Vagina (tissue), 2 donors: ENCODE measurements around the gene INSL4. TPM values are rescaled to one million over a fixed set of nuclear protein-coding genes. Genes with fewer than 3 reads are reported as not detected.

Experiments
- DNase-seq, 2 donors: peaks; one replicate each; pipeline ENCODE4 v3.0.0-alpha.2; 2017; ENCODE audit errors: extremely low spot score in 2 of 2
- H3K27ac ChIP-seq: fragments of 200-600 bp; sonication (generic); one replicate; pipeline ENCODE4 v1.5.1; 2019
- H3K27me3 ChIP-seq: fragments of 200-600 bp; sonication (generic); one replicate; pipeline ENCODE4 v1.5.1; 2019
- H3K36me3 ChIP-seq, 2 donors: fragments of 200-600 bp; sonication (generic); one replicate each; pipeline ENCODE4 v1.5.1; 2017 to 2019
- H3K4me1 ChIP-seq: fragments of 200-600 bp; sonication (generic); one replicate; pipeline ENCODE4 v1.5.1; 2019
- H3K4me3 ChIP-seq, 2 donors: fragments of 200-600 bp; sonication (generic); 1 replicate in 1 of 2; 2 replicates in 1 of 2; pipeline ENCODE4 v1.5.1; 2016 to 2019
- H3K9me3 ChIP-seq: fragments of 200-600 bp; sonication (generic); one replicate; pipeline ENCODE4 v1.5.1; 2019
- POLR2A ChIP-seq, 2 donors: fragments of 450-650 bp; IDR thresholded peaks; one replicate each; pipeline ENCODE4 v1.6.1; 2017; ENCODE audit warnings: antibody characterized with exemption in 2 of 2, mild to moderate bottlenecking in 2 of 2, moderate library complexity in 2 of 2
- POLR2AphosphoS5 ChIP-seq, 2 donors: sonication (generic); formaldehyde crosslinking; IDR thresholded peaks; one replicate each; pipeline ENCODE4 v1.9.0; 2017; ENCODE audit warnings: antibody characterized with exemption in 2 of 2, mild to moderate bottlenecking in 2 of 2, low read depth in 1 of 2; ENCODE audit not compliant: insufficient read depth in 1 of 2
- intact Hi-C: fragments of 100-400 bp; cut with DNase I; formaldehyde crosslinking; loops from one replicate; pipeline ENCODE4 v1.15.1; 2023
- small RNA-seq: library from RNA; depleted of rRNA; stranded (forward); fragments of <200 nt; gene quantifications from one replicate; pipeline ENCODE3, GENCODE V24; 2016
- total RNA-seq: library from RNA; depleted of rRNA; stranded (reverse); fragments of >200 nt; gene quantifications from one replicate; pipeline ENCODE4 v1.2.3, GENCODE V29; 2016
- TF ChIP-seq, protein P1 (sequence below), 3 experiments: fragments of 450-650 bp in 2 of 3; fragments of 200-600 bp in 1 of 3; sonication (generic) in 1 of 3; IDR thresholded peaks; one replicate each; pipeline ENCODE4 v1.5.1; 2017 to 2019; ENCODE audit warnings: antibody characterized with exemption in 3 of 3, mild to moderate bottlenecking in 2 of 3, moderate library complexity in 2 of 3

Gene INSL4
- total RNA-seq, 1 donor from 2014 or later, result not detected

DNA sequence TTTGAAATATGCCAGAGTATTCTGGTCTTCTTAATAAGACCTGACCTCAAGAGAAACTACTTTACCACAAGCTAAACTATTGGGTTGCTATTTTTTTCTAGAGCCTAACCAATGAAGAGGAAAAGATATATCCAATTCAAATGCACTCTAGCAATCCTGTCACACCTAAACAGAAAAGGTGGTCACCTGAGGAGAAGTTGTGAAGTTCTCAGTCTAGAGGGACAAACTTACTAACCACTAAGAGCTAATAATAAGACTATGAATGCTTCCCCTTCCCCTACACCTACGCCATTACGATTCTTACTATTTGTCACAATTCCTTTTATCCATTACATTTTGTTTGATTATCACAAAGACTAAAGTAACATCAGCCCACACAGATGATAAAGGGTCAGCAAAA, 43.6 kb downstream of the INSL4 start:
- Histone ChIP-seq H3K4me3 (no peak overlapping the region), H3K27ac (no peak overlapping the region), H3K9me3 (no peaks in the 10 kb centered on the region), H3K36me3 (no peaks in the 10 kb centered on the region), H3K4me1 (no peaks in the 10 kb centered on the region), H3K27me3 (no peaks in the 10 kb centered on the region)
- no peak for DNase-seq
- intact Hi-C loops, result no loop called here
- TF ChIP-seq POLR2A (IDR thresholded peaks at IDR 0.05) (no peak), POLR2AphosphoS5 (IDR thresholded peaks at IDR 0.05; ENCODE audit: insufficient read depth in 1 of 2, low read depth in 1 of 2) (no peak)
- TF ChIP-seq, protein P1, sequence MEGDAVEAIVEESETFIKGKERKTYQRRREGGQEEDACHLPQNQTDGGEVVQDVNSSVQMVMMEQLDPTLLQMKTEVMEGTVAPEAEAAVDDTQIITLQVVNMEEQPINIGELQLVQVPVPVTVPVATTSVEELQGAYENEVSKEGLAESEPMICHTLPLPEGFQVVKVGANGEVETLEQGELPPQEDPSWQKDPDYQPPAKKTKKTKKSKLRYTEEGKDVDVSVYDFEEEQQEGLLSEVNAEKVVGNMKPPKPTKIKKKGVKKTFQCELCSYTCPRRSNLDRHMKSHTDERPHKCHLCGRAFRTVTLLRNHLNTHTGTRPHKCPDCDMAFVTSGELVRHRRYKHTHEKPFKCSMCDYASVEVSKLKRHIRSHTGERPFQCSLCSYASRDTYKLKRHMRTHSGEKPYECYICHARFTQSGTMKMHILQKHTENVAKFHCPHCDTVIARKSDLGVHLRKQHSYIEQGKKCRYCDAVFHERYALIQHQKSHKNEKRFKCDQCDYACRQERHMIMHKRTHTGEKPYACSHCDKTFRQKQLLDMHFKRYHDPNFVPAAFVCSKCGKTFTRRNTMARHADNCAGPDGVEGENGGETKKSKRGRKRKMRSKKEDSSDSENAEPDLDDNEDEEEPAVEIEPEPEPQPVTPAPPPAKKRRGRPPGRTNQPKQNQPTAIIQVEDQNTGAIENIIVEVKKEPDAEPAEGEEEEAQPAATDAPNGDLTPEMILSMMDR (IDR thresholded peaks at IDR 0.05), result no peak

DNA sequence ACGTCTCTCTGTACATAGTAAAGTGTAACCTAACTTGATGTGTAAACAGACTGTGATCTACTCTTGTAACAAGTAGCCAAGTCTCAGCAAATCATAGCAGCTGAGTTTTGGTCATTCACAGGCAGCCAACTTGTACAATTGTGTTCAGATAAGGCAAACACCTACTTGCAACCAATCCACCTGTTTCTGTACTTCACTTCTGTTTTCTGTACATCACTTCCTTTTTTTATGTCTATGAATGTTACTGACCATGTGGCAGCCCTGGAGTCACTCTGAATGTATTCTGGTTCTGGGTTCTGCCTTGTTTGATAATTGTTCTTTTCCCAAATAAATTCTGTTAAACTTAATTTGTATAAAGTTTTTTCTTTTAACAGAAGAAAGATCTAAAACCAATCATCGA, 47.3 kb downstream of the INSL4 start:
- intact Hi-C loops, result no loop called here
- TF ChIP-seq, protein P1 (IDR thresholded peaks at IDR 0.05), result no peak
- TF ChIP-seq POLR2AphosphoS5 (IDR thresholded peaks at IDR 0.05; ENCODE audit: insufficient read depth in 1 of 2, low read depth in 1 of 2), result no peak
- no peak for TF ChIP-seq POLR2A (IDR thresholded peaks at IDR 0.05)
- Histone ChIP-seq H3K9me3 (no peaks in the 10 kb centered on the region), H3K4me3 (no peak overlapping the region), H3K27me3 (no peaks in the 10 kb centered on the region), H3K4me1 (no peaks in the 10 kb centered on the region), H3K36me3 (no peaks in the 10 kb centered on the region), H3K27ac (no peak overlapping the region)
- DNase-seq, result no peak

Small RNAs within 50 kb of the gene (small RNA-seq; reads per million reads assigned to genes)
- not detected for gene AL133547.1

Other genes with a start within 250 kb of the INSL4 start
- 25.8 TPM for gene JAK2, start 246.1 kb upstream of the INSL4 start, total RNA-seq
- not detected for gene INSL6, start 45.8 kb upstream of the INSL4 start, total RNA-seq
- gene RLN2, start 73.3 kb downstream of the INSL4 start, total RNA-seq, result not detected
- gene RLN1, start 108.5 kb downstream of the INSL4 start, total RNA-seq, result not detected
- gene PLGRKT, start 206.5 kb downstream of the INSL4 start, total RNA-seq, result 10.1 TPM
- 2.2 TPM for gene CD274, start 219.1 kb downstream of the INSL4 start, total RNA-seq